C4-2B (cell line): ENCODE results near the gene RPTOR.

Experiments used
- ZFX ChIP-seq: fragments of 450-650 bp; IDR thresholded peaks from 2 replicates; pipeline ENCODE4 v1.6.1; 2017
- TF ChIP-seq, protein P1 (sequence below): fragments of 450-650 bp; conservative IDR thresholded peaks from 2 replicates; pipeline ENCODE4 v1.5.1; 2017; ENCODE audit warnings: mild to moderate bottlenecking

GRCh38 chr17:80637048-80637781 is 92.6 kb downstream of the RPTOR start:
- TF ChIP-seq, protein P1, sequence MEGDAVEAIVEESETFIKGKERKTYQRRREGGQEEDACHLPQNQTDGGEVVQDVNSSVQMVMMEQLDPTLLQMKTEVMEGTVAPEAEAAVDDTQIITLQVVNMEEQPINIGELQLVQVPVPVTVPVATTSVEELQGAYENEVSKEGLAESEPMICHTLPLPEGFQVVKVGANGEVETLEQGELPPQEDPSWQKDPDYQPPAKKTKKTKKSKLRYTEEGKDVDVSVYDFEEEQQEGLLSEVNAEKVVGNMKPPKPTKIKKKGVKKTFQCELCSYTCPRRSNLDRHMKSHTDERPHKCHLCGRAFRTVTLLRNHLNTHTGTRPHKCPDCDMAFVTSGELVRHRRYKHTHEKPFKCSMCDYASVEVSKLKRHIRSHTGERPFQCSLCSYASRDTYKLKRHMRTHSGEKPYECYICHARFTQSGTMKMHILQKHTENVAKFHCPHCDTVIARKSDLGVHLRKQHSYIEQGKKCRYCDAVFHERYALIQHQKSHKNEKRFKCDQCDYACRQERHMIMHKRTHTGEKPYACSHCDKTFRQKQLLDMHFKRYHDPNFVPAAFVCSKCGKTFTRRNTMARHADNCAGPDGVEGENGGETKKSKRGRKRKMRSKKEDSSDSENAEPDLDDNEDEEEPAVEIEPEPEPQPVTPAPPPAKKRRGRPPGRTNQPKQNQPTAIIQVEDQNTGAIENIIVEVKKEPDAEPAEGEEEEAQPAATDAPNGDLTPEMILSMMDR = no peak
- no peak for TF ChIP-seq ZFX
